H9 (cell line): ENCODE measurements around the gene CEMIP. TPM values are rescaled to one million over a fixed set of nuclear protein-coding genes. Genes with fewer than 3 reads are reported as not detected.

ENCODE experiments used
- DNase-seq: peaks from one replicate; pipeline ENCODE4 v3.0.0-alpha.2; 2017
- H2AFZ ChIP-seq: one replicate; pipeline ENCODE4 v1.6.1; 2013; ENCODE audit warnings: mild to moderate bottlenecking, low read length, control low read depth, moderate library complexity
- H2AK5ac ChIP-seq: 2 replicates; pipeline ENCODE4 v1.6.1; 2013; ENCODE audit warnings: low read length, control low read depth, mixed read lengths; ENCODE audit not compliant: insufficient read length
- H2BK120ac ChIP-seq: one replicate; pipeline ENCODE4 v1.6.1; 2013; ENCODE audit warnings: low read depth, mild to moderate bottlenecking, low read length, control low read depth, inconsistent platforms; ENCODE audit not compliant: poor library complexity, severe bottlenecking
- H2BK12ac ChIP-seq: 2 replicates; pipeline ENCODE4 v1.6.1; 2013; ENCODE audit warnings: low read length, control low read depth, mixed read lengths, low read depth; ENCODE audit not compliant: insufficient read length
- H2BK15ac ChIP-seq: 2 replicates; pipeline ENCODE4 v1.6.1; 2013; ENCODE audit warnings: low read depth, low read length, control low read depth
- H2BK20ac ChIP-seq: one replicate; pipeline ENCODE4 v1.6.1; 2013; ENCODE audit warnings: low read depth, mild to moderate bottlenecking, low read length, control low read depth, inconsistent platforms; ENCODE audit not compliant: poor library complexity, severe bottlenecking
- H2BK5ac ChIP-seq: 2 replicates; pipeline ENCODE4 v1.6.1; 2013; ENCODE audit warnings: low read length, control low read depth, mixed read lengths; ENCODE audit not compliant: insufficient read length
- H3K14ac ChIP-seq: 2 replicates; pipeline ENCODE4 v1.6.1; 2013; ENCODE audit warnings: low read length, control low read depth; ENCODE audit not compliant: insufficient read depth
- H3K18ac ChIP-seq: 2 replicates; pipeline ENCODE4 v1.6.1; 2013; ENCODE audit warnings: low read depth, mild to moderate bottlenecking, mixed read lengths, low read length, control low read depth; ENCODE audit not compliant: insufficient read length
- H3K23ac ChIP-seq: 2 replicates; pipeline ENCODE4 v1.6.1; 2013; ENCODE audit warnings: low read length, control low read depth, mixed read lengths, low read depth; ENCODE audit not compliant: insufficient read length
- H3K23me2 ChIP-seq: 2 replicates; pipeline ENCODE4 v1.6.1; 2013; ENCODE audit warnings: low read depth, mild to moderate bottlenecking, mixed read lengths, low read length, control low read depth; ENCODE audit not compliant: insufficient read length, poor library complexity, severe bottlenecking
- H3K27ac ChIP-seq: 2 replicates; pipeline ENCODE4 v1.5.1; 2013; ENCODE audit warnings: low read length, control low read depth, mixed read lengths, low read depth; ENCODE audit not compliant: insufficient read length
- H3K27me3 ChIP-seq: 2 replicates; pipeline ENCODE4 v1.6.1; 2013; ENCODE audit warnings: low read length, control low read depth, inconsistent platforms; ENCODE audit not compliant: insufficient read depth
- H3K4ac ChIP-seq: 2 replicates; pipeline ENCODE4 v1.6.1; 2013; ENCODE audit warnings: low read depth, mild to moderate bottlenecking, control low read depth, inconsistent platforms, low read length, moderate library complexity
- H3K4me1 ChIP-seq: 2 replicates; pipeline ENCODE4 v1.6.1; 2013; ENCODE audit warnings: low read length, control low read depth, inconsistent platforms; ENCODE audit not compliant: insufficient read depth
- H3K4me2 ChIP-seq: 2 replicates; pipeline ENCODE4 v1.6.1; 2013; ENCODE audit warnings: low read length, control low read depth, mixed read lengths; ENCODE audit not compliant: insufficient read length, insufficient read depth
- H3K56ac ChIP-seq: 2 replicates; pipeline ENCODE4 v1.6.1; 2013; ENCODE audit warnings: low read depth, mild to moderate bottlenecking, mixed read lengths, low read length, control low read depth; ENCODE audit not compliant: insufficient read length
- H3K79me1 ChIP-seq: 2 replicates; pipeline ENCODE4 v1.6.1; 2013; ENCODE audit warnings: low read depth, mild to moderate bottlenecking, moderate library complexity, low read length, control low read depth, inconsistent platforms; ENCODE audit not compliant: insufficient read depth, poor library complexity, severe bottlenecking
- H3K79me2 ChIP-seq: 2 replicates; pipeline ENCODE4 v1.6.1; 2013; ENCODE audit warnings: low read length, control low read depth, inconsistent platforms; ENCODE audit not compliant: insufficient read depth
- H3K9ac ChIP-seq: 2 replicates; pipeline ENCODE4 v1.6.1; 2013; ENCODE audit warnings: low read length, control low read depth, mixed read lengths; ENCODE audit not compliant: insufficient read length; ENCODE audit errors: extremely low read depth
- H3K9me3 ChIP-seq: one replicate; pipeline ENCODE4 v1.6.1; 2013; ENCODE audit warnings: low read depth, low read length, inconsistent platforms; ENCODE audit not compliant: control insufficient read depth
- H3T11ph ChIP-seq: one replicate; pipeline ENCODE4 v1.6.1; 2013; ENCODE audit warnings: mild to moderate bottlenecking, low read length, control low read depth, inconsistent platforms
- H4K20me1 ChIP-seq: one replicate; pipeline ENCODE4 v1.6.1; 2013; ENCODE audit not compliant: control insufficient read depth, insufficient read length, insufficient read depth
- H4K5ac ChIP-seq: 2 replicates; pipeline ENCODE4 v1.6.1; 2013; ENCODE audit warnings: low read depth, mild to moderate bottlenecking, mixed read lengths, low read length, control low read depth; ENCODE audit not compliant: insufficient read length
- H4K8ac ChIP-seq: replicated peaks from 2 replicates; pipeline ENCODE4 v1.6.1; 2013; ENCODE audit warnings: low read length, control low read depth, mixed read lengths, low read depth; ENCODE audit not compliant: insufficient read length
- H4K91ac ChIP-seq: 2 replicates; pipeline ENCODE4 v1.6.1; 2013; ENCODE audit warnings: low read depth, mild to moderate bottlenecking, moderate library complexity, mixed read lengths, low read length, control low read depth; ENCODE audit not compliant: insufficient read length
- H3K27ac Mint-ChIP-seq, 3 experiments: 2 replicates in 2 of 3; 3 replicates in 1 of 3; pipeline ENCODE4 v1.8.0; 2020 to 2021; ENCODE audit warnings: mixed read lengths in 3 of 3, mild to moderate bottlenecking in 1 of 3, moderate library complexity in 1 of 3
- H3K27me3 Mint-ChIP-seq: 2 replicates; pipeline ENCODE4 v1.8.0; 2021; ENCODE audit warnings: low read depth, mild to moderate bottlenecking, moderate library complexity, mixed read lengths
- H3K36me3 Mint-ChIP-seq, 3 experiments: 2 replicates in 2 of 3; 3 replicates in 1 of 3; pipeline ENCODE4 v1.8.0; 2020 to 2021; ENCODE audit warnings: low read depth in 3 of 3, mixed read lengths in 3 of 3; ENCODE audit not compliant: insufficient read depth in 1 of 3
- H3K4me1 Mint-ChIP-seq, 2 experiments: 2 replicates each; pipeline ENCODE4 v1.8.0; 2020; ENCODE audit warnings: mixed read lengths in 2 of 2
- H3K4me3 Mint-ChIP-seq, 2 experiments: 2 replicates in 1 of 2; 3 replicates in 1 of 2; pipeline ENCODE4 v1.8.0; 2020 to 2021; ENCODE audit warnings: mild to moderate bottlenecking in 2 of 2, mixed read lengths in 2 of 2, moderate library complexity in 1 of 2
- H3K9me3 Mint-ChIP-seq, 2 experiments: 2 replicates in 1 of 2; 3 replicates in 1 of 2; pipeline ENCODE4 v1.8.0; 2020; ENCODE audit warnings: mild to moderate bottlenecking in 2 of 2, mixed read lengths in 2 of 2, moderate library complexity in 1 of 2
- CTCF ChIP-seq: fragments of 200-600 bp; sonication (generic); conservative IDR thresholded peaks from 3 replicates; pipeline ENCODE4 v1.8.0; 2021; ENCODE audit warnings: antibody characterized with exemption, mild to moderate bottlenecking
- WGBS: extraction: QIAGEN DNeasy Blood & Tissue Kit; methylation state at CpG from one replicate; pipeline ENCODE4 v1.1.7; 2013; ENCODE audit warnings: missing lambda C conversion rate, low lambda C conversion rate, mixed read lengths; ENCODE audit not compliant: insufficient read length; ENCODE audit errors: extremely low coverage; 5-methylcytosine and 5-hydroxymethylcytosine counted together
- total RNA-seq: library from RNA; stranded (reverse); gene quantifications from 2 replicates; pipeline ENCODE4 v1.2.1, GENCODE V29; 2021

CEMIP gene
- total RNA-seq, 1 experiment from 2014 or later: 0.09 TPM

GRCh38 chr15:80789296-80789695 is 10.1 kb downstream of the CEMIP start:
- H2BK20ac ChIP-seq: no peak overlapping the region
- H2BK5ac ChIP-seq: no peak overlapping the region
- H3K79me1 ChIP-seq: no peaks in the 10 kb centered on the region
- H3K23ac ChIP-seq: no peak overlapping the region
- no peak overlapping the region for H4K8ac ChIP-seq
- Mint-ChIP-seq H3K36me3 (no peaks in the 10 kb centered on the region), H3K27me3 (peaks cover 9% of the 10 kb centered on the region), H3K4me3 (no peak overlapping the region), H3K27ac (no peak overlapping the region; a peak in 1 of 7 replicates), H3K9me3 (no peaks in the 10 kb centered on the region), H3K4me1 (peaks cover 2% of the 10 kb centered on the region in 2 experiments; a peak in 2 of 4 replicates)
- no peak overlapping the region for H4K5ac ChIP-seq
- H3K79me2 ChIP-seq: no peaks in the 10 kb centered on the region
- H4K20me1 ChIP-seq: no peaks in the 10 kb centered on the region
- H3K4ac ChIP-seq: no peak overlapping the region
- H3K14ac ChIP-seq: no peak overlapping the region
- H3T11ph ChIP-seq: no peak overlapping the region
- H3K18ac ChIP-seq: no peak overlapping the region
- no peak overlapping the region for H2BK120ac ChIP-seq
- no peak overlapping the region for H3K9ac ChIP-seq
- no peak overlapping the region for H4K91ac ChIP-seq
- TF ChIP-seq CTCF: no peak
- no peak overlapping the region for H3K4me2 ChIP-seq
- H3K27me3 ChIP-seq: no peaks in the 10 kb centered on the region
- H3K23me2 ChIP-seq: no peaks in the 10 kb centered on the region
- H3K4me1 ChIP-seq: no peaks in the 10 kb centered on the region; the same call in 1 of the 2 replicates
- no peak overlapping the region for H2BK12ac ChIP-seq
- no CpG with 5 or more reads among the region's 5 CpGs for WGBS
- H3K56ac ChIP-seq: no peak overlapping the region
- DNase-seq: no peak
- H2AK5ac ChIP-seq: no peak overlapping the region
- H3K9me3 ChIP-seq: no peaks in the 10 kb centered on the region
- no peak overlapping the region for H2BK15ac ChIP-seq
- H3K27ac ChIP-seq: no peak overlapping the region
- no peak overlapping the region for H2AFZ ChIP-seq
